Measurements from ENCODE around the gene ARID1A.

DNA sequence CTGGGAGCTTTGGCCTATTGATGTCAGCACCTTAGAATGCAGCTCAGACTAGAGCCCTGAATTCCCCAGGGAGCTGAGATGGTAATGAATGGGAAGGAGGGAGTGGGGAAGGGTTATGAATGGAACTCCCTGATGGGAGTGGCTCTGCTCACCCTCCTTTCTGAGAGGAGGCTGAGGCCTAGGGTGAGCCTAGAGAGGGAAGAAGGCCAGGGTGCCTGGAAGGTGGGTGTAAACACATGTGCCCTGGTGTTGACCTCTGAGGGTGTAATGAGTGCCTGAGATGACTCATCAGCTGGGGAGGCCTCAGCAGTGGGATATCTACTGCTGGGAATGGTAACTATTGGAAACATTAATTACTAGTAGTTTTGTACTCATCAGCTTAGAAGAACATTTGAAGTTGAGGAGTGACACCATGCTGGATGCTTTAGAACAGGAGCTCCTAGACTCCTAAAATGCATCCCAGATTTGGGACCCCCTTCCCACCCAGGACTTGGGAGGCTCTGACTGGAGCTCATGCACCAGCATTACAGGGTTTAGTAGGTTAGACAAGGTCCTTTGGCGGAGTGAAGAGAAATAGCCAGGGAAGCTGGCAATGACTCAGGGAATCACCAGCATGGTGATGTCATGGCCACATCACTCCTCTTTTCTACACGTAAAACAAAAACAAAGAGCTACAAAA, 76.0 kb downstream of the ARID1A start:
- TF ChIP-seq PTBP1 (IDR thresholded peaks at IDR 0.05; ENCODE audit: low read depth, low read length), result no peak
- TF ChIP-seq HDAC1 (IDR thresholded peaks at IDR 0.05), result peak in 1 of 2 experiments; percentile 88; a peak in 2 of 4 replicates
- TF ChIP-seq MXI1 (IDR thresholded peaks at IDR 0.05; ENCODE audit: low read depth, low read length), result peak; percentile 75; the same call in 1 of the 2 replicates
- no peak for TF ChIP-seq CREB1 (IDR thresholded peaks at IDR 0.05)
- TF ChIP-seq CREB1 (CRISPR knock-in tag; IDR thresholded peaks at IDR 0.05), result no peak

Measured in K562 (cell line).